MV-4-11 (cell line): ENCODE measurements around the gene WAPL.
"Not testable (repeated sequence)": the region's sequence is repeated elsewhere in the genome, so short reads cannot be mapped to it uniquely, and the experiment has no call there.

Experiments
- DNase-seq: peaks from one replicate; lab custom pipeline; 2025; lab: John Stamatoyannopoulos, UW

WAPL gene

DNA sequence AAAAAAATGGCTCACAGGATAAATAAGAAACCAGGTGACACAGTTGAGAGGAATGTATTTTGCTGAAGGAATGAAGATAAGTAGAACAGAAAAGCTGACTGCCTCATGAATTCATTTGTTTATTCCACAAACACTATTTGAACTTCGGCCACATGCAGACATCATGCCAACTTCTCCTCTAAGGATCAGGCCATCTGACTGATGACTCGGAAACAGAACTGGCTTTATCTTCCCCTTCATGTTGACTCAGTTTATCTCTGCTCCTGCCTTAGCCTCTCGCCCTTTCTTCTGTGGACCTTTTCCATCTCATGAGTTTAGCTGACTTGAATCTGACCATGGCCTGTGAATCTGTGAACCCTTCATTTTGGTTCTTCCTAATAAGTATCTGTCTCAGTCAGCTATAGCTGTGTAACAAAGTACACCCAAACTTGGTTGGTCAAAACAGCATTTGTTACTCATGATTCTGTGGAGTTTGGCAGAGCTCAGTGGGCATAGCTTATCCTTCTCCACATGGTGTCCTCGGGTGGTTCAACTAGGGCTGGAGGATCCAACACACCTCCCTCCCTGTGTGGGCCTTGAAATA lies 111.0 kb downstream of the WAPL start:
- DNase-seq = no peak

GRCh38 chr10:86409183-86409582 lies 112.4 kb downstream of the WAPL start:
- no peak for DNase-seq

DNA sequence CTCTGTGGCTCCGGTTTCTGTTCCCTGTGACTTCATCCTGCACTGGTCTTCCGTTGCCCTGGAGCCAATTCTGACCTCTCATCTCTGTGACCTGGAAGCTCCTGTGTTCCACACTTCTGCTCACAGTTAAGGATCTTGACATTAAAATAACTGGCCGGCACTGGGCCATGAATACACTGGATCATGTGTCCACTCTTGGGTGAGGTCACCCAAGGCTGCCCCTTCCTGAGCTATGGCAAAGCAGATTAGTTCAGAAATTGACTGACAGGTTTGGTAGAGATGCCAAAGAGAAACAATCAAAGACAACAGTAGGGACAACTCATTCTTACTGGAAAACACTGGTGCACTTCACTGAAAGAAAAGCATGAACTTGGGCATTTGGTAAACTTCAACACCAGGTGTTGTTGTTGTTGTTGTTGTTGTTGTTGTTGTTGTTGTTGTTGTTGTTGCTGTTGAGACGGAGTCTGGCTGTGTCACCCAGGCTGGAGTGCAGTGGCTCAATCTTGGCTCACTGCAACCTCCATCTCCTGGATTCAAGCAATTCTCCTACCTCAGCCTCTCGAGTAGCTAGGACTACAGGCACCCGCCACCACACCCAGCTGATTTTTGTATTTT lies 118.3 kb downstream of the WAPL start:
- DNase-seq = peak; percentile 23

GRCh38 chr10:86402283-86402941 lies 119.2 kb downstream of the WAPL start:
- DNase-seq = no peak

DNA sequence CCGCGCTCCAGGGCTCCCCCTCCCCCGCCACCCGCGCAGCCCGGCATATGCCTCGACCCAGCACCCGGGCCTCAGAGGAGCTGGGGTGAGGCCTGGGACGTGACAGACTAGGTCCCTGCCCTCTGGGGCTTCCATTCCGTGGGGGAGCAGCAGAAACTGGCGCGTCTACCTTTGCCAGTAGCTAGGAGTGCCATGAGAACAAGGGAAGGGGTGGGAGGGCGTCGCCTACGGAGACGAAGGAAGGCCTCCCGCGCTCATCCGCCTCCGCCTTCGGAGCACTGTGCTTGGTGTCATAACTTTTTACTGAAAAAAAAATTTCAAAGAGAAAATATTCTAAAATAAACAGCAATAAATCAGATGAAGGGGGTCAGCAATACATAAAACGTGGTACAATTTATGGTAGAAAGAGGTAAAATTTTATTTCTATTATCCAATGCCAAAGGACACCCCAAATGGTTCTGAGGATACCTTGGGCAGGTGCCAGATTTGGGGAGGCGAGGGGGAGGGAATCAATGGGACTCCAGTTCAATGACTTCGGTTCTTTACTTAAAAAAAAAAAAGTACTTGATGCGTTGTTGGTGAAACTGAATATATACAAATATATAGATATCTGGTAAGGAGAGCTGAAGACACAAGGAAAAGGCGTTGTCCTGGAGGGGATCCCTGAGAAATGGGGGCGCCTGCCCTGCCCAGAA lies 119.9 kb downstream of the WAPL start:
- DNase-seq = no peak

DNA sequence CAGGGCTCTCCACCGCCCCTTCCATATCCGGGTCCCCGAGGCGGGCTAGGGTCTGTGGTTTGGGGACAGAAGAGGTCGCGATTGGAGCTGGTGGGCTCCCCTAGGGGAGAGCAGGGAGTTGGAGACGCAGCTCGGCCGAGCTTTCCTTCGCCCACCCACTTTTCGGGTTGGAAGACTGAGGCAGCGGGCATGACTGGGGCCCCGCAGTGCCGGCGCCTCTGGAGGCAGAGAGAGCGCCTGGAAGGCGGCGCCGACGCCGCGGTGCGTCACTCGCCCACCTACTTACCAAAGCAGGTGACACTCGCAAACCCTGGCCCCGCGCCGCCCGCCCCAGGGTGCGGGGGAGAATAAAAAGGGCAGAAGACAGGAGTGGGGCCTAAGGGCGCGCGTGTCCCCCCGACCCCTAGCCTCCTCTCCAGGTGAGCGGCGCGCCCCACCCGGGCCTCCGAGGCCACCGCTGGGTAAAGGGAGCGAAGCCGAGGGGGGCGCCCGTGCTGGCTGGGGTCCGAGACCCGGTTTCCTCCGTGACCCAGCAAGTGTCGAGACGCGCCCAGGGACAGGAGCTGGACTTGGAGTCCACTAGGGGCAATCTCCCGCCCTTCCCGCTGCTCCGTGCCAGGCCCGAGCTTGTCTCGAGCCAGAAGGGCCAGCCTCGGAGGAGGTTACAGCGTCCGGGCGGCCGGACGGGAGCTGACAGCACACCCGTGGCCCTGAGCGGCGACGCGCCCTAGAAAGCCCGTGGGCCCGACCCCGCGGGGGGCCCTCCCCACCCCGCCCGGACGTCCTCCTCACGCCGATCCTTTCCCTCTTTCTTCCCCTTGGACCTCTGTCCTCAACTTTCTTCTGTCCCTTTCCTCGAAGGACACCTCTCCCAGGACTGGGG lies 120.6 kb downstream of the WAPL start:
- DNase-seq = no peak

- peak; percentile 91 for DNase-seq
These were observed 121.5 kb downstream of the WAPL start for GRCh38 chr10:86399879-86400704.

- DNase-seq = no peak
These were observed 122.1 kb downstream of the WAPL start for GRCh38 chr10:86399514-86399878.

DNA sequence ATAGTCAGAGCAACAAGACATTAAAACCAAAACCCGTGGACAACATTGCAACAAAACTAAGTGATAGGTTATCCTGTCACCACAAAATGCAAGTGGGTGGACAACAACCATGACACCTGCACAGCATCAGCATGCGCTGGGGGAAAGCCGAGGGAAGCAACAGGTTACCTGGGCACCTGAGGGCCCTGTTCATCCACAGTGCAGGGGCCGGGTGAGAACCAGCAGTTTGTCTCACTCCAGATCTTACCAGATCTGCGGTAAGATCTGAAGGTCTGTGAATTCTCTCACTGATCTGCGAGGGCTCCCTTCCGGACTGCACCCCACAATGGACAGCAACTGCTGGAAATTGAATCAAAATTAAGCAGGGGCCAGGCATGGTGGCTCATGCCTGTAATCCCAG lies 124.5 kb downstream of the WAPL start:
- DNase-seq = no peak

DNA sequence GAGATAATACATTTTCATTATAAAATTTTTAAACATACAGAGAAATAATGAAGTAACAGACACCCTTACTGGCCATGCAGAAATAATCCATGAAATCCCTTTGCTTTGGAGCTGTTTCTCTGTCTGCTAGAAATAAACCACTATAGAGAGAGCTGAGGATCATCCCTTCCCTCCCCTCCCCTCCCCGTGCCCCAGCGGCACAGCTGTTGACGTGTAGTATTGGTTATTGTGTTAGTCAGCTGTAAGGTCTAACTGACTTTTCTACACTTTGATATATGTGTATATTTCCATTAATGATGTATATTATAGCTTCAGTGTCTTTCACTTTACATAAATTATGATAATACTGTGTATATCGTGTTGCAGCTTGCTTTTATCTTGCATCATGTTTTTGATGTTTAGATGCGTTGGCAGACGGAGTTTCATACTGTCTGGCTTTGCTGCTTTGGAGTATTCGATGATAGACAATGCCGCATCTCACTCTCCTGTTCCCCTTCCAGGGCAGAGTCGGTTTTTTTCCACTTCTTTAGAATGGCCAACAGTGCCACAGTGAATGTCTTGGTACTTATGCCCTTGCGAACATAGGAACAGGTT lies 127.6 kb downstream of the WAPL start:
- no peak for DNase-seq

DNA sequence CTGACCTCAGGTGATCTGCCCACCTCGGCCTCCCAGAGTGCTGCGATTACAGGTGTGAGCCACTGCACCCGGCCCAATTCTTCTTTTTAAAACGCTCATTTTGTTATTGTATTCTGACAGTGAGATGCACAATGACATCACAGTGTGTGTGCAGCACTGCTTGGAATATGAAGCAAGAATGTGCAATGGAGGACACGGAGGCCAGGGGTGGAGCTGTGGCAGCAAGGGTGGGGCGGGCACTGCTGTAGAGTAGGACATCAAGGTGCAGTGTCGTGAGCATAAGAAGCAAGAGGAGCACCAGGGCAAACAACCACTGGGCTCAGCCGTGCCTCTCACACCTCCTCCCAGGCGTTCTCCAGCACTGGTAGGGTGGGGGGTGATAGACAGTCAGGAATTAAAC lies 128.2 kb downstream of the WAPL start:
- DNase-seq = no peak

GRCh38 chr10:86392723-86393094 lies 128.9 kb downstream of the WAPL start:
- no peak for DNase-seq

- DNase-seq = no peak
These were observed 129.4 kb downstream of the WAPL start for GRCh38 chr10:86391986-86392722.

GRCh38 chr10:86391236-86391840 lies 130.3 kb downstream of the WAPL start:
- DNase-seq = no peak

GRCh38 chr10:86390337-86391120 lies 131.1 kb downstream of the WAPL start:
- DNase-seq = no peak

DNA sequence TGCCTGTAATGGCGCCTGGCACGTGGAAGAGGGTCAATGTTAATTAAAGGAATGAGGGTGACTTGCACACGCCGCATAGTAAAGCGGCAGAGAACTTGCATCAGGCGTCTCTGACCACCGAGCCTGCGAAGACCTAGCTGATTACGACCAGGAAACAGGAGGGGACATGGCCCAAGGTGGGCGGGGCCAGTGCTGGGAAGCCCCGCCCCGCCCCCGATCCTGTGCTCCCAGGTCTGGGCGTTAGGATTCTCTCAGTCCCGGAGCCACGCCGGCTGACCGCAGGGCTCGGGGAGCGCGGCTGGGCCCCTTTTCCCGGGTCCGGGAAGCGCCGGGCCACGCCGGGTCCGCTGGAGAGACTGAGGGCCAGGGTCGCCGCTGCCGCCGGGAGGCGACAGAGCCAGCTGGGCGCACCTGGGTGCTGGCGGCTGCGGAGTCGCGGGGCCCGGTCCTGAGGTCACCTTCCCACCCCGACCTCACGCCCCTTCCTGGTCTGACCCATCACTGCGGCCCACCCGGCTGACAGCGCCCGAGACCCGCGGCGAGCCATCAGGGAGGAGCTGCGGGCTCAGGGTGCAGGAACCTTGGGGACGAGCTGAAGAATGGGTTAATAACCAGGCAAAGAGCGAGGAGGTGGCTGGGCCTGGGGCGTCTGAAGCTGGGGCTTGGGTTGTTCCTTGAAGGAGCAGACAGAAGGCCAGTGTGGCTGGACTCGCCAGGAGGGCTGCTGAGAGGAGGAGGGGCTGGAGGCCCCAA lies 132.0 kb downstream of the WAPL start:
- DNase-seq = no peak

- not testable (repeated sequence) for DNase-seq
These were observed 132.5 kb downstream of the WAPL start for GRCh38 chr10:86389109-86389440.

- no peak for DNase-seq
These were observed 133.4 kb downstream of the WAPL start for GRCh38 chr10:86388119-86388704.
